RWPE1 (cell line): ENCODE data around the gene FOXG1.

Experiments used
- CTCF ChIA-PET: fragments of 350-600 bp; sonication (Branson Sonifier 250); formaldehyde crosslinking; extraction: SDS; loops from one replicate; lab custom pipeline; 2021; lab: Yijun Ruan, JAX
- POLR2A ChIA-PET: fragments of 400-600 bp; formaldehyde crosslinking; extraction: SDS; loops from one replicate; lab custom pipeline; 2020; ENCODE audit warnings: antibody characterized with exemption; ENCODE audit not compliant: low non-redundant PET; lab: Yijun Ruan, JAX
- DNase-seq: peaks from one replicate; pipeline ENCODE4 v3.0.0; 2012; ENCODE audit warnings: low spot score
- H3K27ac ChIP-seq: fragments of 450-650 bp; 2 replicates; pipeline ENCODE4 v1.5.1; 2017
- CTCF ChIP-seq: fragments of 450-650 bp; conservative IDR thresholded peaks from 2 replicates; pipeline ENCODE4 v1.5.1; 2017; ENCODE audit warnings: low read depth, mild to moderate bottlenecking

FOXG1 gene

GRCh38 chr14:28773861-28774691 lies 7.5 kb downstream of the FOXG1 start:
- ChIA-PET CTCF (interaction anchor here (0.6 to 1.2 kb wide), 4 partner anchors 9 to 1134 kb away, joined by 3 to 4 read pairs (median 3); no protein-coding TSS in a partner anchor), POLR2A (no interaction called here)
- H3K27ac ChIP-seq, result no peak overlapping the region
- TF ChIP-seq CTCF, result no peak
- no peak for DNase-seq

GRCh38 chr14:28774764-28775735 lies 8.5 kb downstream of the FOXG1 start:
- CTCF ChIA-PET, result interaction anchor here (0.7 to 1.2 kb wide), 2 partner anchors 10 to 24 kb away, joined by 3 to 4 read pairs; no protein-coding TSS in a partner anchor
- DNase-seq, result no peak
- POLR2A ChIA-PET, result no interaction called here
- H3K27ac ChIP-seq, result no peak overlapping the region
- TF ChIP-seq CTCF, result no peak

GRCh38 chr14:28776482-28777266 lies 10.1 kb downstream of the FOXG1 start:
- no peak for TF ChIP-seq CTCF
- CTCF ChIA-PET, result no interaction called here
- POLR2A ChIA-PET, result no interaction called here

GRCh38 chr14:28777471-28778137 lies 11.0 kb downstream of the FOXG1 start:
- POLR2A ChIA-PET, result no interaction called here
- no peak for TF ChIP-seq CTCF
- H3K27ac ChIP-seq, result no peak overlapping the region
- DNase-seq, result no peak
- CTCF ChIA-PET, result no interaction called here

More at GRCh38 chr14:28776482-28777266, 10.1 kb downstream of the FOXG1 start:
- no peak for DNase-seq
- H3K27ac ChIP-seq, result no peak overlapping the region

- no peak for TF ChIP-seq CTCF
- no peak for DNase-seq
- no peak overlapping the region for H3K27ac ChIP-seq
- POLR2A ChIA-PET, result no interaction called here
- CTCF ChIA-PET, result no interaction called here
These were observed 11.8 kb downstream of the FOXG1 start for GRCh38 chr14:28778138-28779117.
